ENCODE results near the gene UCN.

DNA sequence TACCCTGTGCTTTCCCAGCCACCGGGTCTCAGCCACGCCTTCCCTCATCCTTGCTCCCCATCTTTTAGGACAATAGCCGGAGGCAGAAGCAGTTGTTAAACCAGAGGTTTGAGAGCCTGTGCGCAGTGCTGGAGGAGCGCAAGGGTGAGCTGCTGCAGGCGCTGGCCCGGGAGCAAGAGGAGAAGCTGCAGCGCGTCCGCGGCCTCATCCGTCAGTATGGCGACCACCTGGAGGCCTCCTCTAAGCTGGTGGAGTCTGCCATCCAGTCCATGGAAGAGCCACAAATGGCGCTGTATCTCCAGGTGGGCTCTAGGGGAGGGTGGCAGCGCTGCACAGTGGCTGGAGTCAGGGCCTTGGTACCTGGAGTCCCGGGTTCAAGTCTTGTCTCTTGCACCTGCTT lies 2.7 kb downstream of the UCN start:
- TF ChIP-seq, protein P1, sequence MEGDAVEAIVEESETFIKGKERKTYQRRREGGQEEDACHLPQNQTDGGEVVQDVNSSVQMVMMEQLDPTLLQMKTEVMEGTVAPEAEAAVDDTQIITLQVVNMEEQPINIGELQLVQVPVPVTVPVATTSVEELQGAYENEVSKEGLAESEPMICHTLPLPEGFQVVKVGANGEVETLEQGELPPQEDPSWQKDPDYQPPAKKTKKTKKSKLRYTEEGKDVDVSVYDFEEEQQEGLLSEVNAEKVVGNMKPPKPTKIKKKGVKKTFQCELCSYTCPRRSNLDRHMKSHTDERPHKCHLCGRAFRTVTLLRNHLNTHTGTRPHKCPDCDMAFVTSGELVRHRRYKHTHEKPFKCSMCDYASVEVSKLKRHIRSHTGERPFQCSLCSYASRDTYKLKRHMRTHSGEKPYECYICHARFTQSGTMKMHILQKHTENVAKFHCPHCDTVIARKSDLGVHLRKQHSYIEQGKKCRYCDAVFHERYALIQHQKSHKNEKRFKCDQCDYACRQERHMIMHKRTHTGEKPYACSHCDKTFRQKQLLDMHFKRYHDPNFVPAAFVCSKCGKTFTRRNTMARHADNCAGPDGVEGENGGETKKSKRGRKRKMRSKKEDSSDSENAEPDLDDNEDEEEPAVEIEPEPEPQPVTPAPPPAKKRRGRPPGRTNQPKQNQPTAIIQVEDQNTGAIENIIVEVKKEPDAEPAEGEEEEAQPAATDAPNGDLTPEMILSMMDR (conservative IDR thresholded peaks at IDR 0.05), result no peak
- no peak for TF ChIP-seq ZFX (IDR thresholded peaks at IDR 0.05)

Measured in C4-2B (cell line).